T-helper 1 cell (primary cell): ENCODE measurements around the gene BTBD7.
"Not testable (repeated sequence)": the region's sequence is repeated elsewhere in the genome, so short reads cannot be mapped to it uniquely, and the experiment has no call there.

Source experiments
- DNase-seq, 5 donors: peaks; one replicate each; pipeline ENCODE4 v3.0.0-alpha.2; 2012 to 2020
- total RNA-seq, 4 donors: gene quantifications; one replicate each; lab custom pipeline; 2026; lab: John Stamatoyannopoulos, UW

BTBD7 gene
- 23.2 to 26.8 (median 24.8) reads per million in 4 donors for total RNA-seq

DNA sequence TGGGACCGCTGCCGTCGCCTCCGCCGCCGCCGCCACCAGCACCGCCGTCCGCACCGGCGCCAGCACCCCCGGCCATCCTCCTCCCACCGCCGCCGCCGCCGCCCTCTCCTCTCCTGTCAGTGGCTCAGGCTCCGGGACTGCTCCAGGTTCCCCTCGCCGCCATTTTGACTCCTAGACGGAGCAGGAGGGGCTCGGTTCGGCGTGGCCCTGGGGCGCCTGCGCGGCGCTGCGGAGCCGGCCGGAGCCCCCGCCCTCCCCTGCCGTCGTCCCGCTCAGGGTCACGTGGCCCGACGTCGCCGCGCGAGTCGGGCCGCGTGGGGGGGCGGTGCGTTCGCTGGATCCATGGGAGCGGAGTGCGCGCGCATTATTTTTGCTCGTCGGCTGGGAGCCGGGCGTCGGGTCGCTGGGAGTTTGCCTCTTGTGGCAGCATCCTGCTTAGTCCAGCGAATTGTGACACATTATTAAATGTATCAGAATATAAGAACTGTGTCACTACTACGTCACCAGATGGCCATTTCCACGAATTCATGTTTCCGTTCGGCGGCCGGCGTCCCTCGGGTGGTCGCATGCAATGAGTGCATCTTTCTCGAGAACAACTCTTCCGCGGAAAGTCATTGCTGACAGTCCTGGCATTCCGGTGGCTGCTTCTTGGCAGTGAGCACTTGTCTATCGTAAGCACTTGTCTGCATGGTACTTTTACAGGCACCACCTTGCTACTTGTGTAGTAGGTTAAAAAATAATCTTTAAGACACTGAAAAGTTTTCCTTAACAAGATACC is at the start of gene BTBD7:
BTBD7 (minus strand) TSS at position 184 of the 778 bp plus-strand sequence. CDS start 36,985 bp downstream, outside the sequence.
- peak; percentile 90 to 97 (median 93) for DNase-seq

- DNase-seq: no peak
Measured at GRCh38 chr14:93381644-93382043, 48.8 kb upstream of the BTBD7 start.

- no peak for DNase-seq
Measured at GRCh38 chr14:93379831-93380230, 47.0 kb upstream of the BTBD7 start.

DNA sequence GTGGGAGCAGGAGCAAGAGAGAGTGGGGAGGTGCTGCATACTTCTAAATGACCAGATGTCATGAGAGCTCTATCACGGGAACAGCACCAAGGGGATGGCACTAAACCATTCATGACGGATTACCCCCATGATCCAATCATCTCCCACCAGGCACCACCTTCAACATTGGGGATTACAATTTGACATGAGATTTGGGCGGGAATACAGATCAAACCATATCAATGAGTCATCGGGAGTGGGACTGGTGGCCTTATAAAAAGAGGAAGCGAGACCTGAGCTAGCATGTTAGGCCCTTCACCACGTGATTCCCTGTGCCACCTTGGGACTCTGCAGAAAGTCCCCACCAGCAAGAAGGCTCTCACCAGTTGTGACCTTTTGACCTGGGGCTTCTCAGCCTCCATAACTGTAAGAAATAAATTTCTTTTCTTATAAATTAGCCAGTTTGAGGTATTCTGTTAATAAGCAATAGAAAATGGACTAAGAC is 42.9 kb upstream of the BTBD7 start:
- DNase-seq: no peak

- no peak for DNase-seq
Measured at GRCh38 chr14:93369713-93370266, 37.0 kb upstream of the BTBD7 start.

DNA sequence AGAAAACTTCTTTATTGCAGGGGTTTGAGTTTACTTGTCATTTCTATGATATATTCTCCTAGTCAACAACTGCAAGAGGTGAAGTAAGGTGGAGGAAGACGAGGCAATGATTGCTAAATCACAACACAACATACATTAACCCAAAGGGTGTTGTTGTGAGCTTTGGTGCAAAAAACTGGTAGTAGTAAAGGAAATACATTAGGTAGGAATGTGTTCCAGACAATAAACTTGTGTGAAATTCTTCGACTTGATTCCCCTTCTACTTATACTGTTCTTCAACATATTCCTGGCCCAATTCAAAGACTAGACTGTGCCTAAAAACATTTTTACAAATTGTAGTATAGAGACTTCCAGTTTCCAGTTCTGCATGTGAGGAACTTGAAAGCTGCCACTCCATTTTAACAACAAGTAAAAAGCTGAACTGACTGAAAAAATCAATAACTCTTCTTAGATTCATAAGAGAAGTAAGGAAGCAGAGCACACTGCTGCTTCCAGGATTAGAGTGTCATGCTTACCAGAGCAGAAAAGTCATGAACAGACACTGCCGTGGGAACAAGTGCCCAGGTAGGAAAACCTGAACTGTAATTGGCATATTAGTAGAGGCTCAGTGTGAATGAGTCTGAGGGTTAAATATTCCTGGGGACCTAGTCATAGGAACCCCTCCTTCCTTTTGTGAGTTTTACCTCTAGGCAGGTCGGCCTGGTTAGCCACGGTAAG is 36.3 kb upstream of the BTBD7 start:
- DNase-seq: no peak

GRCh38 chr14:93354873-93355272 is 22.0 kb upstream of the BTBD7 start:
- DNase-seq: not testable (repeated sequence)

GRCh38 chr14:93348292-93348691 is 15.5 kb upstream of the BTBD7 start:
- DNase-seq: no peak

GRCh38 chr14:93347850-93348249 is 15.0 kb upstream of the BTBD7 start:
- no peak for DNase-seq

DNA sequence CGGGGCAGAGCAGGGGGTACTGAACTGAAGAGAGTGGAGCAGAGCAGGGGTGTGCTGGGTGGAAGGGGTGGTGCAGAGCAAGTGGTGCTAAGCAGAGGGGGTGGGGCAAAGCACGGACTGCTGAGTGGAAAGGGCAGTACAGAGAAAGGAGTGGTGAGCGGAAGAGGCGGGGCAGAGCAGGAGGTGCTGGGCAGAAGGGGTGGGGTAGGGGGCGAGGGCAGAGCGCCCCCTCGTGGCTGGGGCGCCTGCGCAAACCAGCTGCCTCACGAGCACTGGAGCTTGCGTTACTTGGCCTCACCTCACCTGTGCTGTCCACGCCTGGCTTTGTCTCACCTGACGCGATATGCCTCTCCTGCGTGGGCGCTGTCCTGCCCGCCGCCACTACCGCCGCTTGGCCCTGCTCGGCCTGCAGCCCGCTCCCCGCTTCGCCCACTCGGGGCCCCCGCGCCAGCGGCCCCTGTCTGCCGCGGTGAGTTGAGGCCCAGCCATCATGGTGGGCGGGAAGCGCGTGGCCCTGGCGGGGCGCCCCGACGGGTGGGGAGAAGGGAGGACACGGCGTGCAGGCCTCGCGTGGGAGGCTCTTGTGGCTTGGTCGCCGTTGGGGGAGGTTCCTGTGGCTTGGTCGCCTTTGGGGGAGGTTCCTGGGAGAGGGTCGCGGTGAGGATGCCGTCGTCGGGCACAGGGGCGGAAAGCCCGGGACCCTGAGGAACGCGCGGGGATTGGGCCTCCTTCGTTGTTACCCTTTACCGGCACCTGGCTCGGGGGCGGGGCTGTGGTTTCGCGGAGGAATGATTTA is 14.3 kb upstream of the BTBD7 start, which contains the start of gene COX8C:
COX8C (plus strand) TSS at position 257 of the 796 bp plus-strand sequence; CDS start at position 344, 87 bp downstream.
- no peak for DNase-seq

GRCh38 chr14:93343797-93344196 is 11.0 kb upstream of the BTBD7 start:
- no peak for DNase-seq

- DNase-seq: no peak
Measured at GRCh38 chr14:93343266-93343665, 10.4 kb upstream of the BTBD7 start.

- DNase-seq: no peak
Measured at GRCh38 chr14:93337884-93338283, 5.0 kb upstream of the BTBD7 start.

DNA sequence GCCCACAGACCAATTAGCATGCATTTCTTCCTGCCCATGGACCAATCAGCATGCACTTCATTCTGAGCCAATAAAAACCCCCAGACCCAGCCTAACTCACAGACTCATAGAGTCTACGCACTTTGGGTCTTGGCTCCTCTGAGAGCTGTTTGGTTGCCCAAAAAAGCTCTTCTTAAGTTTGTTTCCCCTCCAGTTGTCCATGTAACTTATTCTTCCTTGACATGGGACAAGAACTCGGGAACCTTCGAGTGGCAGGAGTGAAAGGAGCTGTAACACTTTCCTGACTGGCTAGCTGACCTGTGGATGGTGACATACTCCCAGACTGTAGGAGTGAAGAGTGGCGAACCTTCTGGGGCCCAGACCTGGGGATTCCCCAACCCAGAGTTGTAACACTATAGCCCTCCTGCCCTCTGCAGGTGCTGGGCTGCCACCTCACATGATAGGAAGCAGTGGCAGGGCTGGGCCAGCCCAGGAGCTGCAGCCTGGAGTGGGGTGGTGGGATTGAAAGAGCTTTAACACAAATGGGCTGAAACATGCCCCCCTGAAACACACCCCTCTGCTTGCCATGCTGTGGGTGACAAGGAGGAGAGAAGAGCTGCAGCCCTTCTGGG is 4.4 kb upstream of the BTBD7 start:
- DNase-seq: no peak

DNA sequence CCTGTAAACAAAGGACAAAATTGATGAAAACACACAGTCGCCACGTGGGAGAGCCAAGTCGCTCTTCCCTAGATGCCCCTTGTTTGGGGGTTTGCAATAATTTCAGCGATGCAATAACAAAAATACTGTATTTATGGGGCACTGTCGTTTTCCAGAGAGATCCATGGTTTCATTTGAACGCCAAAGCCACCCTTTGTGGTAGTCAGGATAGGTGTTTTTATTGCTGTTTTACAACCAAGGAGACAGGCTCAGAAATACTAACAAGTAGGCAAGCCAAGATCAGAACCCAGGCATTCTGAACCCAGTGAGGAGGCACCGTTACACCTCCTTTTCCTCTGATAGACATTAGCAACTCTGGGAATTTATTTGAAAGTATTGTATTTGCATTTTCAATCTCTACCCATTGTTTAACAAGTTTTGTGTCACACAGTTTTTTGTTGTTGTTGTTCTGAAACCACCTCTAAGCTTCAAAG is 831 bp upstream of the BTBD7 start:
- DNase-seq: no peak

DNA sequence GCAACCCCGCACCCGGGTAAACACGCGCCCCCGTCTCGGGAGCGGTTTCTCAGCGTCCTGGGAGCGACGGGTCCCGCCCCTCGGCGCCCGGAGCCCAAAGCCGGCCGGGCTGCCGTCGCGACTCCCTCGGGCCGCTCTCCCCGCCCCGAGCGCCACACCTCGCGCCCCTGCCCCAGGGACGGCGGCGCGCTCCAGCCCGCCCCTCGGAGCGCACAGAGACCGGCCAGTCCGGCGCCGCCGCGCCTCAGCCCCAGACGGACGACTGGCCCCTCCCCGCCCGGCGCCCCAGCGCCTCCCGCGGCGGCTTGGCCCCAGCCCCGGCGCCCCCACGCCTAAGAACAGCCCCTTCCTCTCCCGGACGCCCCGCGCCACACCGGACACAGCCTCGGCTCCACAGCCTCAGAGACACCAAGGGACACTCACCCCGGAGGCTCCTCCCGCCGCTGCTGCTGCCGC is 411 bp downstream of the BTBD7 start:
- DNase-seq: peak in 3 of 5 donors; percentile 17 to 37 (median 17)

DNA sequence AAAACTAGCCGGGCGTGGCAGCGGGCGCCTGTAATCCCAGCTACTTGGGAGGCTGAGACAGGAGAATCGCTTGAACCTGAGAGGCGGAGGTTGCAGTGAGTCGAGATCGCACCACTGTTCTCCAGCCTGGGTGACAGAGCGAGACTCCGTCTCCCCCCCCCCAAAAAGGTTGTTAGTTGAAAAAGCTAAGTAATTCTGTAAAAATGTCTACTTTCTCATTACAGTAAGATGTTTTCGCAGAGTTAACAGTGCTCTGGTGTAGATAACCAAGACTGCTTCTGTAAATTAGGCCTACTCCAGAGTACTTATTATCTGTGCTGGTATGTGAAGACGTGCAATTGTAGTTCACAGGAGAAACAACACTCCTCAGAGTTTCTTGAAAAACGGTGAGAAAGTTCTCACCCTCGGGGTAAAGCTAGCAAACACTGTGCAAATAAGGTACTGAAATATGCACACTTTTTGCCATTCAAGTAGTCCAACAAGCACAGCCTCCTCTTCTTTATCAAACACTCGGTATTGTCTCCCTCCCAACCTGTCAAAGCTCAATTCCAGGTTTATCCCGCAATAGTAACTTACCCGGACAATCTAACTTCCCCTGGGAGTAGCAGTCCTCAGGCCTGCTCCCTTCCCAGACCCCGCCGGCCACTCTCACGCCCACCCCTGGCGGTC is 974 bp downstream of the BTBD7 start:
- no peak for DNase-seq

DNA sequence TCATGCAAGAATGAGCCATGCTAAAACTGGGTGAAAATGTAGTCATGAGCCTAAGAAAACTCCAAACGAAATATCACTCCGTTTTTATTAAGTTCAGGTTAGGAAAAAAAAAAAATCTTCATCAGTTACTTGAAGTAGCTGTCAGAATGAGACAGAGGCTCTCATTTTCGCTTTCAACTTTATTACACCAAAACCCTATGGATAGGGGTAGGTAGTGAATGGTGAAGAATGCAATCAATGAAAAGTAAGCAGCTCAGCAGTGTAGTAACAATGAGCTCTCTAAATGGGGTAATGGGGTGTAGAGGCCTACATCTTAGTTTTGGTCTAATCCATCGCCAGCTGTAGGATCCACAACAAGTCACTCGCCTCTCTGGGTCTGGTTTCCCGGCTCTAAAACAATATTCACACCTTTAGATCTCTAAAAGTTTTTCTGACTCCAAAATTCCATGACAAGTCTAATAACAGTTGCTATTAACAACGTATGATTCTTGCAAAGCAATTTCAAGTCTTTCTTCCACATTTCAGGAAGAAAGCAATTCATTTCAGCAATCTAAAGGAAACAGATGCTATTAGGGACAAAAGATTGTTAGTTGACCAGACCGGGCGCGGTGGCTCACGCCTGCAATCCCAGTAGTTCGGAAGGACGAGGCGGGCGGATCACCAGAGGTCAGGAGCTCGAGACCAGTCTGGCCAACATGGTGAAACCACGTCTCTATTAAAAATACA is 1.7 kb downstream of the BTBD7 start:
- DNase-seq: peak in 1 of 5 donors; percentile 22

- no peak for DNase-seq
Measured at GRCh38 chr14:93330609-93331000, 2.2 kb downstream of the BTBD7 start.

DNA sequence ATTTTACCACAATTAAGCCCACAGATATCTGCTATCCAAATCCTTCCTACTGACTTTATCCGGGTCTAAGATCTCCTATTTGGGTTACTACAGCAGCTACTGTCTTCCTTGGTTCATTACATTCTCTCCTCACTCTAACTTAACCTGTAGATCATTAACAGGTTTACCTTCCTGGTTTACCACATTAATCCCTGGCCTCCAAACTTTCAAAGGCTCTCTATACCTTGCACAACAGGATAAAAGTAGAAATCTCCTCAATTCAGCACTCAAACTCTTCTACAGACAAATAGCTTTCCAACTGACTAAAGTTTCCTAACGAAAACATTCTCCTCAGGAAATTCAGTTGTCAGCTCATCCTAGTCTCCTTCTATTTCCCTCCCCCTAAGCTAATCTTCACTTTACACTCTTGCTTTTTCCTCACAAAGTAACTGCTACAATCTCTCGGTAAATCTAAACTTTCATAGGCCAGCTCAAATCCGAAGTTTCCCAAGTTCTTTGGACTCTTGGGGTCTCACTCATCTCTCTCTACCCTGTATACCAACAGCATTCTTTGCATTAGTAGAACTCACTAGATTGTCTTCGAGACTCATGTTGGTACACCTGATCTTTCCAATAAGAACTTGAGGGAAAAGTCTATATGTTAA is 2.7 kb downstream of the BTBD7 start:
- no peak for DNase-seq
